ENCODE data around the gene SIK2.

DNA sequence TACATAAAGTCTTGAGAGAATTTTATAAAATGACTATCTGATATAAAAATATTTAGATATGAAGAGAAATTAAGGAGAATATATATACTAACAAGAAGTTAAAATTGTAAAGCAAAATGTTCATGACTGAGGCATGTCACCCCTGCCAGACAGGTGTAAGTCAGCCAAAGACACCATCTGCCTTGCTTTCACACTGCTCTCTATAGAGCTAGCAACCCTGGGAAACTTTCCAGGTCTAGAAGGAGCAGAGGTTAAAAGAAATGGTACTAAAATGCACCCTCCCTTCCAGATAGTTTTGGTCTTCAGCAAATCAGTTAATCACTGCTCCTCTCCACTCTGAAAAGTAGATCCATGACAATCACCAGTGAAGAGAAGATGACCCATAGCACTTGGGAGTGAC lies 147.4 kb downstream of the SIK2 start:
- TF ChIP-seq, protein P1, sequence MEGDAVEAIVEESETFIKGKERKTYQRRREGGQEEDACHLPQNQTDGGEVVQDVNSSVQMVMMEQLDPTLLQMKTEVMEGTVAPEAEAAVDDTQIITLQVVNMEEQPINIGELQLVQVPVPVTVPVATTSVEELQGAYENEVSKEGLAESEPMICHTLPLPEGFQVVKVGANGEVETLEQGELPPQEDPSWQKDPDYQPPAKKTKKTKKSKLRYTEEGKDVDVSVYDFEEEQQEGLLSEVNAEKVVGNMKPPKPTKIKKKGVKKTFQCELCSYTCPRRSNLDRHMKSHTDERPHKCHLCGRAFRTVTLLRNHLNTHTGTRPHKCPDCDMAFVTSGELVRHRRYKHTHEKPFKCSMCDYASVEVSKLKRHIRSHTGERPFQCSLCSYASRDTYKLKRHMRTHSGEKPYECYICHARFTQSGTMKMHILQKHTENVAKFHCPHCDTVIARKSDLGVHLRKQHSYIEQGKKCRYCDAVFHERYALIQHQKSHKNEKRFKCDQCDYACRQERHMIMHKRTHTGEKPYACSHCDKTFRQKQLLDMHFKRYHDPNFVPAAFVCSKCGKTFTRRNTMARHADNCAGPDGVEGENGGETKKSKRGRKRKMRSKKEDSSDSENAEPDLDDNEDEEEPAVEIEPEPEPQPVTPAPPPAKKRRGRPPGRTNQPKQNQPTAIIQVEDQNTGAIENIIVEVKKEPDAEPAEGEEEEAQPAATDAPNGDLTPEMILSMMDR (IDR thresholded peaks at IDR 0.05): no peak
- no peak for TF ChIP-seq POLR2A (IDR thresholded peaks at IDR 0.05)
